DOHH2 (cell line): ENCODE data around the gene FXN.

Experiments used
- H3F3A ChIP-seq: fragments of 200-600 bp; sonication (generic), shearing (Covaris generic); 2 replicates; pipeline ENCODE4 v1.6.0; 2016; ENCODE audit warnings: antibody characterized with exemption, mild to moderate bottlenecking; ENCODE audit not compliant: control insufficient read depth, insufficient read depth
- H3K27ac ChIP-seq: fragments of 200-600 bp; sonication (generic); 2 replicates; pipeline ENCODE4 v1.5.1; 2014; ENCODE audit warnings: low read depth, mild to moderate bottlenecking, low read length, moderate library complexity
- H3K27me3 ChIP-seq: fragments of 200-600 bp; sonication (generic); 2 replicates; pipeline ENCODE4 v1.6.1; 2014; ENCODE audit warnings: mild to moderate bottlenecking, low read length, mixed read lengths; ENCODE audit not compliant: control insufficient read depth
- H3K36me3 ChIP-seq: fragments of 200-600 bp; sonication (generic); 2 replicates; pipeline ENCODE4 v1.6.1; 2014; ENCODE audit warnings: mild to moderate bottlenecking, low read length, moderate library complexity, mixed read lengths; ENCODE audit not compliant: control insufficient read depth
- H3K4me1 ChIP-seq: fragments of 200-600 bp; sonication (generic); 2 replicates; pipeline ENCODE4 v1.6.1; 2014; ENCODE audit warnings: mild to moderate bottlenecking, low read length, mixed read lengths; ENCODE audit not compliant: control insufficient read depth
- H3K4me2 ChIP-seq: fragments of 200-600 bp; sonication (generic); 2 replicates; pipeline ENCODE4 v1.6.0; 2014; ENCODE audit warnings: mild to moderate bottlenecking, low read length, moderate library complexity
- H3K4me3 ChIP-seq: fragments of 200-600 bp; sonication (generic); 2 replicates; pipeline ENCODE4 v1.5.1; 2014; ENCODE audit warnings: mild to moderate bottlenecking, low read length, mixed read lengths
- H3K79me2 ChIP-seq: fragments of 200-600 bp; sonication (generic); 2 replicates; pipeline ENCODE4 v1.6.1; 2014; ENCODE audit warnings: mild to moderate bottlenecking, low read length, mixed read lengths; ENCODE audit not compliant: control insufficient read depth
- H3K9me2 ChIP-seq: fragments of 200-600 bp; sonication (generic); replicated peaks from 2 replicates; pipeline ENCODE4 v1.6.1; 2014; ENCODE audit warnings: mild to moderate bottlenecking, low read length, mixed read lengths; ENCODE audit not compliant: control insufficient read depth
- H3K9me3 ChIP-seq: fragments of 200-600 bp; sonication (generic); 2 replicates; pipeline ENCODE4 v1.6.1; 2014; ENCODE audit warnings: antibody characterized with exemption, low read length, mixed read lengths; ENCODE audit not compliant: control insufficient read depth, insufficient read depth
- H4K20me1 ChIP-seq: fragments of 200-600 bp; sonication (generic); 2 replicates; pipeline ENCODE4 v1.6.0; 2014; ENCODE audit warnings: low read depth, mild to moderate bottlenecking, antibody characterized with exemption, low read length, moderate library complexity; ENCODE audit not compliant: control insufficient read depth, insufficient read depth
- EZH2phosphoT487 ChIP-seq: fragments of 200-600 bp; sonication (generic); IDR thresholded peaks from 2 replicates; pipeline ENCODE4 v1.6.1; 2017; ENCODE audit warnings: borderline replicate concordance, mild to moderate bottlenecking, antibody characterized with exemption, low read length, moderate library complexity, mixed read lengths
- TF ChIP-seq, protein P1 (sequence below): fragments of 200-600 bp; sonication (generic); IDR thresholded peaks from one replicate; pipeline ENCODE4 v1.5.1; 2014; ENCODE audit warnings: antibody characterized with exemption, mild to moderate bottlenecking, low read depth, low read length; ENCODE audit not compliant: poor library complexity, severe bottlenecking

Gene FXN

DNA sequence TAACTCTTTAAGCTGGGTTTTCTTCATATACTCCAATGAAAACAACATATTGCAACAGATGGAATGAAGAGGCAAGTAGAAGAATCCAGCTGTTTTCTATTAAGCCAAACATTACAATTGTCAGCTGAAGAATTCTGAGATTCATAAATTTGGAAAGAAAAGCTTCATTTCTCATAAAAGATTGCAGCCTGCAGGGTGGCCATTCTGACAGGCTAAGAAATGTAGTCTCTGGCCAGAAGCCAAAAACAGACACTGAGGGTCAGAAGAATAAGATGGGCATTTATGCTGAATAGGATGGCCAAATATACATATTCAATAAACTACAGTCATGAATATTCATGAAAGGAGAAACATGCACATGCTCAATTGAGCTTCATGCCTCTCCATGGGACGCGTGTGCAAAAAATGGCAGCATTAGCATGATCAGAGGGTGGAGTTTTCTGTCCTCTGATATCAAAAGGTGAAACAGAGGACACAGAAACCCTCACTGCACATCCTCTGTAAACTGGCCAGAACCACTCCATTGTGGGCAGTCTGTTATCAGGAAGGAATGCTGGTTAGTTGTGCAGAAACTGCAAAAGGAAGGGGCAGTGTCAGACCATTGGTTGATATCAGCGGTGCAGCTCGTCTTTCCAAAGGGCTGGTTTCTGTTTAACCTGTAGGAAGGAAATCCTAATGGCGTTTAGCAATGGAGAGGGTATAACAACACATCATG is 50.2 kb downstream of the FXN start:
- Histone ChIP-seq H4K20me1 (no peaks in the 10 kb centered on the region), H3K4me3 (no peak overlapping the region), H3K27me3 (no peaks in the 10 kb centered on the region), H3K36me3 (no peaks in the 10 kb centered on the region), H3K4me2 (no peak overlapping the region), H3F3A (no peaks in the 10 kb centered on the region), H3K27ac (no peak overlapping the region), H3K79me2 (no peaks in the 10 kb centered on the region), H3K9me2 (no peaks in the 10 kb centered on the region), H3K9me3 (no peaks in the 10 kb centered on the region), H3K4me1 (no peaks in the 10 kb centered on the region)
- no peak for TF ChIP-seq EZH2phosphoT487

DNA sequence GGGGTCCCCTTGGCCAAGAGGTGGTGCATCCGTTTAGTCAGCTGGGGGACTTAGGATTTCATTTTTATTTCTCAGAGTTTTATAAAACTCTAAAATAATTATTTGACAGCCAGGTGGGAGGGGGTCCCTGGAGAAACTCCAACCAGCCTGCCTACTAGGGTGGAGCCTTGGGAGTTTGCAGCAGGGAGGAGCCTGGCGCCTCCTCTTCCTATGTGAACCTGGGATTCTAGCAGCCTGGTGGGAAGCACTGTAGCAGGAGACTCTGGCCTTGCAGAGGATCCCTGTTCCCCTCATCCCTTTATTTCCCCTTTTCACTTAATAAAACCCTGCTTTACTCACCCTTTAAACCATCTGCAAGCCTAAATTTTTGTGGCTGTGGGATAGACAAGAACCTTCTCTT is 50.8 kb downstream of the FXN start:
- Histone ChIP-seq H3K36me3 (no peaks in the 10 kb centered on the region), H4K20me1 (no peaks in the 10 kb centered on the region), H3K27me3 (no peaks in the 10 kb centered on the region), H3K9me2 (no peaks in the 10 kb centered on the region), H3K4me1 (no peaks in the 10 kb centered on the region), H3K79me2 (no peaks in the 10 kb centered on the region), H3F3A (no peaks in the 10 kb centered on the region), H3K4me3 (no peak overlapping the region), H3K27ac (no peak overlapping the region), H3K4me2 (no peak overlapping the region), H3K9me3 (no peaks in the 10 kb centered on the region)
- TF ChIP-seq EZH2phosphoT487: no peak
- TF ChIP-seq, protein P1, sequence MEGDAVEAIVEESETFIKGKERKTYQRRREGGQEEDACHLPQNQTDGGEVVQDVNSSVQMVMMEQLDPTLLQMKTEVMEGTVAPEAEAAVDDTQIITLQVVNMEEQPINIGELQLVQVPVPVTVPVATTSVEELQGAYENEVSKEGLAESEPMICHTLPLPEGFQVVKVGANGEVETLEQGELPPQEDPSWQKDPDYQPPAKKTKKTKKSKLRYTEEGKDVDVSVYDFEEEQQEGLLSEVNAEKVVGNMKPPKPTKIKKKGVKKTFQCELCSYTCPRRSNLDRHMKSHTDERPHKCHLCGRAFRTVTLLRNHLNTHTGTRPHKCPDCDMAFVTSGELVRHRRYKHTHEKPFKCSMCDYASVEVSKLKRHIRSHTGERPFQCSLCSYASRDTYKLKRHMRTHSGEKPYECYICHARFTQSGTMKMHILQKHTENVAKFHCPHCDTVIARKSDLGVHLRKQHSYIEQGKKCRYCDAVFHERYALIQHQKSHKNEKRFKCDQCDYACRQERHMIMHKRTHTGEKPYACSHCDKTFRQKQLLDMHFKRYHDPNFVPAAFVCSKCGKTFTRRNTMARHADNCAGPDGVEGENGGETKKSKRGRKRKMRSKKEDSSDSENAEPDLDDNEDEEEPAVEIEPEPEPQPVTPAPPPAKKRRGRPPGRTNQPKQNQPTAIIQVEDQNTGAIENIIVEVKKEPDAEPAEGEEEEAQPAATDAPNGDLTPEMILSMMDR: no peak

GRCh38 chr9:69086769-69087168 is 51.2 kb downstream of the FXN start:
- no peak overlapping the region for H3K27ac ChIP-seq

GRCh38 chr9:69089082-69089481 is 53.5 kb downstream of the FXN start:
- H3K4me3 ChIP-seq: no peak overlapping the region
- TF ChIP-seq EZH2phosphoT487: no peak
- TF ChIP-seq, protein P1: no peak
- H3K4me1 ChIP-seq: no peaks in the 10 kb centered on the region
- no peaks in the 10 kb centered on the region for H4K20me1 ChIP-seq
- no peak overlapping the region for H3K27ac ChIP-seq
- H3K9me2 ChIP-seq: no peaks in the 10 kb centered on the region
- H3K4me2 ChIP-seq: no peak overlapping the region
- H3K79me2 ChIP-seq: no peaks in the 10 kb centered on the region
- no peaks in the 10 kb centered on the region for H3K36me3 ChIP-seq
- H3K9me3 ChIP-seq: no peaks in the 10 kb centered on the region
- H3F3A ChIP-seq: no peaks in the 10 kb centered on the region; the same call in 1 of the 2 replicates
- no peaks in the 10 kb centered on the region for H3K27me3 ChIP-seq

More at GRCh38 chr9:69086769-69087168, 51.2 kb downstream of the FXN start:
- H3K27me3 ChIP-seq: no peaks in the 10 kb centered on the region
- H3K79me2 ChIP-seq: no peaks in the 10 kb centered on the region
- TF ChIP-seq EZH2phosphoT487: no peak
- TF ChIP-seq, protein P1: no peak
- no peaks in the 10 kb centered on the region for H3K9me3 ChIP-seq
- no peak overlapping the region for H3K4me2 ChIP-seq
- no peaks in the 10 kb centered on the region for H4K20me1 ChIP-seq
- no peaks in the 10 kb centered on the region for H3K36me3 ChIP-seq
- no peak overlapping the region for H3K4me3 ChIP-seq
- no peaks in the 10 kb centered on the region for H3K9me2 ChIP-seq
- no peaks in the 10 kb centered on the region for H3K4me1 ChIP-seq
- H3F3A ChIP-seq: no peaks in the 10 kb centered on the region
